ENCODE results near the gene ANK3. TPM values are rescaled to one million over a fixed set of nuclear protein-coding genes. Genes with fewer than 3 reads are reported as not detected.

ANK3 gene
- total and polyA plus RNA-seq, 10 donors = 2.0 to 133 (median 62.9) TPM

- 76 to 89% (median 82%) methylated on average over 2 of the region's 2 CpGs for WGBS, 5 donors
- peak overlapping the region in 3 of 8 donors; percentile 57 to 61 (median 61) for H3K27ac ChIP-seq
- intact Hi-C loops (cut with DNase I; ENCODE audit: low total_unique reads) = no loop called here
Measured at GRCh38 chr10:60349426-60349825, 40.2 kb downstream of the ANK3 start.

GRCh38 chr10:60348982-60349381 lies 40.7 kb downstream of the ANK3 start:
- Histone ChIP-seq H3K36me3 (no peaks in the 10 kb centered on the region), H3K4me3 (no peak overlapping the region), H3K4me1 (peaks cover 0 to 30% (median 22%) of the 10 kb centered on the region in 6 donors), H3K27me3 (replicated peaks in 1 of 7) (no peaks in the 10 kb centered on the region), H3K9me3 (no peaks in the 10 kb centered on the region), H3K27ac (peak overlapping the region in 3 of 8 donors; percentile 57 to 61 (median 61))
- no peak for TF ChIP-seq POLR2A (IDR thresholded peaks at IDR 0.05)
- TF ChIP-seq CTCF (IDR thresholded peaks at IDR 0.05 in 8 of 11, conservative IDR thresholded peaks at IDR 0.05 in 3 of 11) = no peak
- no peak for TF ChIP-seq POLR2AphosphoS5 (IDR thresholded peaks at IDR 0.05)
- no peak for DNase-seq
- 71 to 88% (median 82%) methylated on average over 2 of the region's 2 CpGs for WGBS, 5 donors
- intact Hi-C loops (cut with DNase I; ENCODE audit: low total_unique reads) = no loop called here

More at GRCh38 chr10:60349426-60349825, 40.2 kb downstream of the ANK3 start:
- Histone ChIP-seq H3K9me3 (no peaks in the 10 kb centered on the region), H3K36me3 (no peaks in the 10 kb centered on the region), H3K4me3 (no peak overlapping the region), H3K4me1 (peaks cover 0 to 30% (median 22%) of the 10 kb centered on the region in 6 donors), H3K27me3 (replicated peaks in 1 of 7) (no peaks in the 10 kb centered on the region)
- DNase-seq = no peak
- TF ChIP-seq POLR2A (IDR thresholded peaks at IDR 0.05) (no peak), CTCF (IDR thresholded peaks at IDR 0.05 in 8 of 11, conservative IDR thresholded peaks at IDR 0.05 in 3 of 11) (no peak), POLR2AphosphoS5 (IDR thresholded peaks at IDR 0.05) (no peak)

- Histone ChIP-seq H3K9me3 (no peaks in the 10 kb centered on the region), H3K27ac (no peak overlapping the region), H3K4me3 (no peak overlapping the region), H3K27me3 (replicated peaks in 1 of 7) (no peaks in the 10 kb centered on the region), H3K4me1 (peaks cover 0 to 25% (median 16%) of the 10 kb centered on the region in 6 donors), H3K36me3 (no peaks in the 10 kb centered on the region)
- no peak for DNase-seq
- 84 to 100% (median 92%) methylated on average over 1 of the region's 1 CpG for WGBS, 5 donors
- TF ChIP-seq POLR2A (IDR thresholded peaks at IDR 0.05) (no peak), POLR2AphosphoS5 (IDR thresholded peaks at IDR 0.05) (no peak), CTCF (IDR thresholded peaks at IDR 0.05 in 8 of 11, conservative IDR thresholded peaks at IDR 0.05 in 3 of 11) (no peak)
- intact Hi-C loops (cut with DNase I; ENCODE audit: low total_unique reads) = no loop called here
Measured at GRCh38 chr10:60347270-60347669, 42.4 kb downstream of the ANK3 start.

GRCh38 chr10:60346661-60347060 lies 43.0 kb downstream of the ANK3 start:
- no peak for DNase-seq
- 87 to 100% (median 92%) methylated on average over 1 of the region's 1 CpG for WGBS, 5 donors
- Histone ChIP-seq H3K27me3 (replicated peaks in 1 of 7) (no peaks in the 10 kb centered on the region), H3K36me3 (no peaks in the 10 kb centered on the region), H3K27ac (no peak overlapping the region), H3K4me1 (peaks cover 0 to 19% (median 11%) of the 10 kb centered on the region in 6 donors), H3K4me3 (no peak overlapping the region), H3K9me3 (no peaks in the 10 kb centered on the region)
- intact Hi-C loops (cut with DNase I; ENCODE audit: low total_unique reads) = no loop called here
- TF ChIP-seq CTCF (IDR thresholded peaks at IDR 0.05 in 8 of 11, conservative IDR thresholded peaks at IDR 0.05 in 3 of 11) (no peak), POLR2A (IDR thresholded peaks at IDR 0.05) (no peak), POLR2AphosphoS5 (IDR thresholded peaks at IDR 0.05) (no peak)

Measured in spleen (tissue), 11 donors.